K562 (cell line): ENCODE measurements around the gene COL13A1. TPM values are rescaled to one million over a fixed set of nuclear protein-coding genes. Genes with fewer than 3 reads are reported as not detected.

Experiments
- ATAC-seq: fragments of 200-7000 bp; cut with Tn5 transposase; 3 replicates; pipeline ENCODE4 v1.9.1; 2020; ENCODE audit warnings: moderate library complexity
- BruUV-seq: library from RNA; stranded (reverse); fragments of 400-500 nt; replicated peaks from 2 replicates; lab custom pipeline; 2021; lab: Mats Ljungman, UMichigan
- CTCF ChIA-PET: fragments of 300-600 bp; formaldehyde crosslinking; extraction: SDS; loops from one replicate; lab custom pipeline; 2021; ENCODE audit warnings: low intra/inter-chr PET ratio; lab: Yijun Ruan, JAX
- POLR2A ChIA-PET: fragments of 300-600, 350-650 bp; sonication (Branson Sonifier 250); formaldehyde crosslinking; extraction: SDS; loops from one replicate; lab custom pipeline; 2021; ENCODE audit warnings: antibody characterized with exemption, inconsistent platforms; lab: Yijun Ruan, JAX
- DNase-seq, 4 experiments: peaks; one replicate each; pipeline versions ENCODE4 v3.0.0 to v3.0.0-alpha.2; 2011 to 2018; ENCODE audit warnings: low spot score in 3 of 4, mixed read lengths in 3 of 4; ENCODE audit errors: extremely low read depth in 1 of 4
- FAIRE-seq: peaks from 2 replicates; lab custom pipeline; 2011; peaks lifted over from hg19 to GRCh38; lab: Jason Lieb, UNC
- H2AFZ ChIP-seq: 2 replicates; pipeline ENCODE4 v1.6.0; 2011; ENCODE audit warnings: low read depth, low read length, control low read depth, inconsistent platforms
- H3K27ac ChIP-seq: fragments of 200-600 bp; 3 replicates; pipeline ENCODE4 v1.8.0; 2011; ENCODE audit warnings: low read depth, mild to moderate bottlenecking, control low read depth, inconsistent platforms, low read length, moderate library complexity, mixed read lengths; ENCODE audit errors: extremely low read depth
- H3K27me3 ChIP-seq, 2 experiments: fragments of 300-600 bp in 1 of 2; 2 replicates in 1 of 2; 3 replicates in 1 of 2; pipeline versions ENCODE4 v1.6.0 to v1.8.0; 2011; ENCODE audit warnings: inconsistent platforms in 2 of 2, low read length in 2 of 2, mild to moderate bottlenecking in 1 of 2, mixed read lengths in 1 of 2, moderate library complexity in 1 of 2; ENCODE audit not compliant: control insufficient read depth in 2 of 2, insufficient read depth in 2 of 2
- H3K36me3 ChIP-seq: fragments of 300-600 bp; 3 replicates; pipeline ENCODE4 v1.8.0; 2011; ENCODE audit warnings: mild to moderate bottlenecking, low read length, inconsistent platforms; ENCODE audit not compliant: control insufficient read depth, insufficient read depth
- H3K4me1 ChIP-seq, 2 experiments: fragments of 200-600 bp in 1 of 2; replicated peaks in 1 of 2; 2 replicates in 1 of 2; 3 replicates in 1 of 2; pipeline versions ENCODE4 v1.5.1 to v1.8.0; 2011; ENCODE audit warnings: inconsistent platforms in 2 of 2, low read length in 2 of 2, mild to moderate bottlenecking in 1 of 2, mixed read lengths in 1 of 2, moderate library complexity in 1 of 2; ENCODE audit not compliant: control insufficient read depth in 2 of 2, insufficient read depth in 2 of 2
- H3K4me2 ChIP-seq: 2 replicates; pipeline ENCODE4 v1.6.1; 2011; ENCODE audit warnings: low read length, control low read depth, inconsistent platforms, mixed read lengths; ENCODE audit not compliant: insufficient read depth
- H3K4me3 ChIP-seq: fragments of 200-600 bp; sonication (generic), shearing (Covaris generic); 2 replicates; pipeline ENCODE4 v1.5.1; 2016; ENCODE audit warnings: control low read depth, inconsistent platforms
- H3K79me2 ChIP-seq: fragments of 200-600 bp; 3 replicates; pipeline ENCODE4 v1.8.0; 2011; ENCODE audit warnings: low read length, inconsistent platforms; ENCODE audit not compliant: control insufficient read depth, insufficient read depth
- H3K9ac ChIP-seq, 2 experiments: 2 replicates each; pipeline versions ENCODE4 v1.6.0 to v1.6.1; 2011; ENCODE audit warnings: low read depth in 2 of 2, low read length in 2 of 2, control low read depth in 1 of 2, inconsistent platforms in 1 of 2, mild to moderate bottlenecking in 1 of 2, mixed read lengths in 1 of 2; ENCODE audit not compliant: insufficient read depth in 1 of 2
- H3K9me1 ChIP-seq: one replicate; pipeline ENCODE4 v1.6.0; 2011; ENCODE audit warnings: inconsistent platforms, mild to moderate bottlenecking, low read length, moderate library complexity; ENCODE audit not compliant: control insufficient read depth, insufficient read depth
- H3K9me3 ChIP-seq: replicated peaks from 2 replicates; pipeline ENCODE4 v1.5.1; 2011; ENCODE audit warnings: low read depth, low read length, inconsistent platforms; ENCODE audit not compliant: control insufficient read depth, insufficient read depth
- H4K20me1 ChIP-seq: replicated peaks from 2 replicates; pipeline ENCODE4 v1.6.1; 2011; ENCODE audit warnings: low read length, inconsistent platforms, mixed read lengths; ENCODE audit not compliant: control insufficient read depth, insufficient read depth
- COPS2 ChIP-seq: fragments of 450-650 bp; conservative IDR thresholded peaks from 2 replicates; pipeline ENCODE4 v1.6.1; 2016; ENCODE audit warnings: mild to moderate bottlenecking, moderate library complexity
- E4F1 ChIP-seq: fragments of 250-450 bp; sonication (Bioruptor Pico); IDR thresholded peaks from 2 replicates; pipeline ENCODE4 v1.5.0; 2021; ENCODE audit warnings: mild to moderate bottlenecking, borderline replicate concordance
- ELK3 ChIP-seq: fragments of 450-650 bp; formaldehyde crosslinking; IDR thresholded peaks from 2 replicates; pipeline ENCODE4 v1.4.0; 2020; ENCODE audit warnings: mild to moderate bottlenecking
- EP300 ChIP-seq: IDR thresholded peaks from 2 replicates; pipeline ENCODE4 v1.6.1; 2012; ENCODE audit warnings: low read length, improper control_type of control experiment
- ETV5 ChIP-seq: sonication (generic); formaldehyde crosslinking; IDR thresholded peaks from 2 replicates; pipeline ENCODE4 v1.4.0; 2020; ENCODE audit warnings: low read depth, mild to moderate bottlenecking, missing genetic modification reagents
- FOXP4 ChIP-seq: sonication (generic); formaldehyde crosslinking; IDR thresholded peaks from 2 replicates; pipeline ENCODE4 v1.8.0; 2022; ENCODE audit warnings: mild to moderate bottlenecking, missing genetic modification reagents, borderline replicate concordance
- HDAC3 ChIP-seq: fragments of 450-650 bp; IDR thresholded peaks from 2 replicates; pipeline ENCODE4 v1.6.1; 2018; ENCODE audit warnings: borderline replicate concordance, mild to moderate bottlenecking, moderate library complexity; ENCODE audit not compliant: partially characterized antibody
- MAFF ChIP-seq: IDR thresholded peaks from 2 replicates; pipeline ENCODE4 v1.6.1; 2012; ENCODE audit warnings: low read length, improper control_type of control experiment
- POU5F1 ChIP-seq: fragments of 150-350 bp; IDR thresholded peaks from 2 replicates; pipeline ENCODE4 v1.6.1; 2014; ENCODE audit warnings: borderline replicate concordance, low read length, low read depth, mild to moderate bottlenecking; ENCODE audit not compliant: partially characterized antibody
- PRPF4 ChIP-seq: fragments of 200-400 bp; formaldehyde crosslinking; IDR thresholded peaks from one replicate; pipeline ENCODE4 v1.6.1; 2017; ENCODE audit warnings: low read length, low read depth, mild to moderate bottlenecking; ENCODE audit not compliant: insufficient read depth, poor library complexity, severe bottlenecking
- RBM15 ChIP-seq: fragments of 200-400 bp; formaldehyde crosslinking; IDR thresholded peaks from 2 replicates; pipeline ENCODE4 v1.6.1; 2018; ENCODE audit warnings: mild to moderate bottlenecking, low read length, moderate library complexity; ENCODE audit not compliant: insufficient read depth
- RBM17 ChIP-seq: fragments of 200-400 bp; formaldehyde crosslinking; IDR thresholded peaks from 2 replicates; pipeline ENCODE4 v1.6.1; 2017; ENCODE audit warnings: low read depth, mild to moderate bottlenecking, low read length, borderline replicate concordance
- SLC30A9 ChIP-seq: fragments of 250-450 bp; sonication (Bioruptor Pico); IDR thresholded peaks from 2 replicates; pipeline ENCODE4 v1.8.0; 2022; ENCODE audit warnings: mild to moderate bottlenecking, moderate library complexity
- ZNF280A ChIP-seq: fragments of 450-650 bp; IDR thresholded peaks from 2 replicates; pipeline ENCODE4 v1.6.1; 2018; ENCODE audit warnings: mild to moderate bottlenecking, low read depth; ENCODE audit not compliant: partially characterized antibody
- ZNF384 ChIP-seq: IDR thresholded peaks from 2 replicates; pipeline ENCODE4 v1.6.1; 2012; ENCODE audit warnings: low read depth, low read length, improper control_type of control experiment
- ZNF57 ChIP-seq: fragments of 450-650 bp; formaldehyde crosslinking; IDR thresholded peaks from 2 replicates; pipeline ENCODE4 v1.4.0; 2020; ENCODE audit warnings: mild to moderate bottlenecking, moderate library complexity
- WGBS: fragments of 100-300 bp; shearing (Covaris generic); methylation state at CpG from one replicate; pipeline ENCODE4 v1.1.6; 2016; ENCODE audit warnings: low coverage, mixed read lengths; ENCODE audit not compliant: insufficient coverage; ENCODE audit errors: missing lambda C conversion rate; 5-methylcytosine and 5-hydroxymethylcytosine counted together
- in situ Hi-C: fragments of 300-500 bp; cut with MboI; formaldehyde crosslinking; loops from 4 replicates; pipeline ENCODE4 v1.15.0; 2018; ENCODE audit warnings: inconsistent platforms, mixed read lengths
- intact Hi-C: fragments of 100-400 bp; cut with micrococcal nuclease; formaldehyde crosslinking; loops from 2 replicates; pipeline ENCODE4 v1.14.2; 2022
- polyA plus RNA-seq, 8 experiments: library from polyadenylated mRNA; depleted of rRNA in 4 of 8; stranded (reverse) in 5 of 8; unstranded in 3 of 8; fragments of >200 nt; fragmentation: Nextera tagmentation in 2 of 8; fragmentation: Illumina TruSeq in 1 of 8; extraction: Ambion mirVana in 2 of 8; extraction: Trizol in 1 of 8; gene quantifications; 2 replicates each; pipeline versions ENCODE4 v1.2.1 to v1.2.3, GENCODE V29; 2011 to 2014; ENCODE audit warnings: inconsistent platforms in 1 of 8, missing spikeins in 1 of 8
- total RNA-seq, 7 experiments: library from RNA; depleted of rRNA in 6 of 7; stranded (reverse); fragments of >200 nt in 6 of 7; fragmentation: Illumina TruSeq in 2 of 7; extraction: Trizol in 2 of 7; gene quantifications; 2 replicates each; pipeline versions ENCODE4 v1.2.1 to v1.2.3, GENCODE V29; 2011 to 2021; ENCODE audit warnings: low replicate concordance in 1 of 7

COL13A1 gene
- total and polyA plus RNA-seq, 9 of the 15 experiments (the other 6 are each of a cell fraction or from before 2014, with no cell fraction given): not detected

- ChIA-PET POLR2A (no interaction called here), CTCF (no interaction called here)
- no peaks in the 10 kb centered on the region for H3K9me1 ChIP-seq
- no peaks in the 10 kb centered on the region for H3K79me2 ChIP-seq
- no TSS peak for BruUV-seq
- intact Hi-C loops (no loop called here), in situ Hi-C loops (no loop called here)
- DNase-seq (no peak), FAIRE-seq (no peak), ATAC-seq (no peak)
- no peak overlapping the region; a peak in 1 of 4 replicates for H3K9ac ChIP-seq
- no peak overlapping the region for H3K4me3 ChIP-seq
- H3K36me3 ChIP-seq: no peaks in the 10 kb centered on the region
- 0% methylated on average over 1 of the region's 1 CpG for WGBS
- H3K4me2 ChIP-seq: no peak overlapping the region
- no peaks in the 10 kb centered on the region for H4K20me1 ChIP-seq
- no peaks in the 10 kb centered on the region for H3K9me3 ChIP-seq
- H3K27me3 ChIP-seq: peaks cover 0 to 7% of the 10 kb centered on the region in 2 experiments; a peak in 1 of 5 replicates
- no peak overlapping the region for H2AFZ ChIP-seq
- no peak overlapping the region for H3K27ac ChIP-seq
- H3K4me1 ChIP-seq: no peaks in the 10 kb centered on the region
- TF ChIP-seq MAFF (no peak), ZNF280A (no peak), COPS2 (no peak), FOXP4 (no peak), ZNF57 (CRISPR knock-in tag) (no peak), SLC30A9 (CRISPR knock-in tag) (no peak), RBM15 (no peak), POU5F1 (no peak), EP300 (no peak), E4F1 (CRISPR knock-in tag) (no peak), HDAC3 (no peak), RBM17 (no peak), PRPF4 (no peak), ETV5 (CRISPR knock-in tag) (no peak), ZNF384 (no peak), ELK3 (CRISPR knock-in tag) (no peak)
Observed at GRCh38 chr10:69792341-69792740, 9.4 kb upstream of the COL13A1 start.
